GM18858 (cell line): ENCODE data around the gene VIPR2.
"Not testable (repeated sequence)": the region's sequence is repeated elsewhere in the genome, so short reads cannot be mapped to it uniquely, and the experiment has no call there.

Source experiments
- ATAC-seq: cut with Tn5 transposase; IDR thresholded peaks from one replicate; pipeline ENCODE4 v1.9.1; 2021; ENCODE audit not compliant: unreplicated experiment

The VIPR2 gene

GRCh38 chr7:159144758-159145489 is at the start of gene VIPR2:
Gene VIPR2 (minus strand): TSS chr7:159144867. CDS start chr7:159144771, 96 bp downstream.
- ATAC-seq = no peak

- no peak for ATAC-seq
Observed at GRCh38 chr7:159193543-159194090, 49.0 kb upstream of the VIPR2 start.

- ATAC-seq = no peak
Observed at GRCh38 chr7:159192725-159193453, 48.2 kb upstream of the VIPR2 start.

- ATAC-seq = no peak
Observed at GRCh38 chr7:159192013-159192412, 47.3 kb upstream of the VIPR2 start.

- ATAC-seq = no peak
Observed at GRCh38 chr7:159191236-159191635, 46.6 kb upstream of the VIPR2 start.

- ATAC-seq = no peak
Observed at GRCh38 chr7:159188011-159188410, 43.3 kb upstream of the VIPR2 start.

- ATAC-seq = no peak
Observed at GRCh38 chr7:159179241-159179640, 34.6 kb upstream of the VIPR2 start.

- no peak for ATAC-seq
Observed at GRCh38 chr7:159177284-159177953, 32.8 kb upstream of the VIPR2 start.

GRCh38 chr7:159175792-159176191 is 31.1 kb upstream of the VIPR2 start:
- no peak for ATAC-seq

GRCh38 chr7:159175100-159175499 is 30.4 kb upstream of the VIPR2 start:
- ATAC-seq = not testable (repeated sequence)

- ATAC-seq = no peak
Observed at GRCh38 chr7:159172400-159172799, 27.7 kb upstream of the VIPR2 start.

- no peak for ATAC-seq
Observed at GRCh38 chr7:159169391-159169790, 24.7 kb upstream of the VIPR2 start.

GRCh38 chr7:159167139-159167538 is 22.5 kb upstream of the VIPR2 start:
- ATAC-seq = no peak

GRCh38 chr7:159166530-159166929 is 21.9 kb upstream of the VIPR2 start:
- ATAC-seq = no peak

GRCh38 chr7:159165352-159165751 is 20.7 kb upstream of the VIPR2 start:
- ATAC-seq = no peak

- not testable (repeated sequence) for ATAC-seq
Observed at GRCh38 chr7:159163703-159164301, 19.1 kb upstream of the VIPR2 start.

- not testable (repeated sequence) for ATAC-seq
Observed at GRCh38 chr7:159162050-159162626, 17.5 kb upstream of the VIPR2 start.

- no peak for ATAC-seq
Observed at GRCh38 chr7:159160450-159160849, 15.8 kb upstream of the VIPR2 start.

GRCh38 chr7:159159731-159160130 is 15.1 kb upstream of the VIPR2 start:
- ATAC-seq = no peak

GRCh38 chr7:159158888-159159405 is 14.3 kb upstream of the VIPR2 start:
- no peak for ATAC-seq
